A673 (cell line): ENCODE results near the gene PRDM12. TPM values are rescaled to one million over a fixed set of nuclear protein-coding genes. Genes with fewer than 3 reads are reported as not detected.
A peak's percentile ranks its signal among the peaks of the same experiment; 100 is the strongest.

Source experiments
- BruUV-seq: library from RNA; stranded (reverse); fragments of 400-500 nt; replicated peaks from 2 replicates; lab custom pipeline; 2021; lab: Mats Ljungman, UMichigan
- CTCF ChIA-PET: fragments of 300-600 bp; sonication (Branson Sonifier 250); formaldehyde crosslinking; loops from one replicate; lab custom pipeline; 2022; ENCODE audit warnings: antibody characterized with exemption; lab: Charles Lee
- POLR2A ChIA-PET: fragments of 300-600 bp; sonication (Branson Sonifier 250); formaldehyde crosslinking; loops from one replicate; lab custom pipeline; 2022; ENCODE audit warnings: antibody characterized with exemption; ENCODE audit not compliant: low non-redundant PET; lab: Charles Lee
- DNase-seq: peaks from one replicate; pipeline ENCODE4 v3.0.0-alpha.2; 2015; ENCODE audit warnings: low spot score
- H3K27ac ChIP-seq: fragments of 200-600 bp; sonication (generic); 2 replicates; pipeline ENCODE4 v1.5.1; 2016; ENCODE audit warnings: mixed run types, low read depth, mild to moderate bottlenecking, mixed read lengths, antibody characterized with exemption, low read length; ENCODE audit not compliant: poor library complexity, severe bottlenecking
- H3K27me3 ChIP-seq: fragments of 200-600 bp; sonication (generic); replicated peaks from 2 replicates; pipeline ENCODE4 v1.6.1; 2017; ENCODE audit warnings: mixed run types, low read depth, mild to moderate bottlenecking, mixed read lengths, antibody characterized with exemption, low read length; ENCODE audit not compliant: insufficient read depth, poor library complexity
- H3K36me3 ChIP-seq: fragments of 200-600 bp; sonication (generic); 2 replicates; pipeline ENCODE4 v1.6.1; 2016; ENCODE audit warnings: mixed run types, mild to moderate bottlenecking, mixed read lengths, antibody characterized with exemption, low read length; ENCODE audit not compliant: insufficient read depth, poor library complexity, severe bottlenecking
- H3K4me1 ChIP-seq: fragments of 200-600 bp; sonication (generic); 2 replicates; pipeline ENCODE4 v1.6.1; 2017; ENCODE audit warnings: mixed run types, mild to moderate bottlenecking, mixed read lengths, antibody characterized with exemption, low read length; ENCODE audit not compliant: insufficient read depth, poor library complexity, severe bottlenecking
- H3K4me3 ChIP-seq: fragments of 200-600 bp; sonication (generic); 2 replicates; pipeline ENCODE4 v1.5.1; 2016; ENCODE audit warnings: low read depth, mixed run types, mild to moderate bottlenecking, mixed read lengths, low read length; ENCODE audit not compliant: poor library complexity, severe bottlenecking
- H3K9me3 ChIP-seq: fragments of 200-600 bp; sonication (generic); 2 replicates; pipeline ENCODE4 v1.6.1; 2016; ENCODE audit warnings: mixed run types, low read depth, mild to moderate bottlenecking, mixed read lengths, antibody characterized with exemption, low read length; ENCODE audit not compliant: poor library complexity, severe bottlenecking
- EZH2 ChIP-seq: fragments of 200-600 bp; sonication (generic); IDR thresholded peaks from 2 replicates; pipeline ENCODE4 v1.6.1; 2017; ENCODE audit warnings: borderline replicate concordance, low read depth, mild to moderate bottlenecking, mixed read lengths, antibody characterized with exemption, low read length; ENCODE audit not compliant: poor library complexity, severe bottlenecking
- intact Hi-C: fragments of 100-400 bp; cut with micrococcal nuclease; formaldehyde crosslinking; loops from one replicate; pipeline ENCODE4 v1.10.0; 2022; ENCODE audit not compliant: unreplicated experiment
- total RNA-seq: library from RNA; stranded (reverse); gene quantifications from 2 replicates; pipeline ENCODE4 v1.2.3, GENCODE V29; 2021
- TF ChIP-seq, protein P1 (sequence below): fragments of 300-800, 200-600 bp; sonication (generic); conservative IDR thresholded peaks from 2 replicates; pipeline ENCODE4 v1.5.1; 2017; ENCODE audit warnings: low read depth, mild to moderate bottlenecking, antibody characterized with exemption, low read length, moderate library complexity, mixed read lengths

PRDM12 gene
- total RNA-seq, 1 experiment from 2014 or later, result not detected

DNA sequence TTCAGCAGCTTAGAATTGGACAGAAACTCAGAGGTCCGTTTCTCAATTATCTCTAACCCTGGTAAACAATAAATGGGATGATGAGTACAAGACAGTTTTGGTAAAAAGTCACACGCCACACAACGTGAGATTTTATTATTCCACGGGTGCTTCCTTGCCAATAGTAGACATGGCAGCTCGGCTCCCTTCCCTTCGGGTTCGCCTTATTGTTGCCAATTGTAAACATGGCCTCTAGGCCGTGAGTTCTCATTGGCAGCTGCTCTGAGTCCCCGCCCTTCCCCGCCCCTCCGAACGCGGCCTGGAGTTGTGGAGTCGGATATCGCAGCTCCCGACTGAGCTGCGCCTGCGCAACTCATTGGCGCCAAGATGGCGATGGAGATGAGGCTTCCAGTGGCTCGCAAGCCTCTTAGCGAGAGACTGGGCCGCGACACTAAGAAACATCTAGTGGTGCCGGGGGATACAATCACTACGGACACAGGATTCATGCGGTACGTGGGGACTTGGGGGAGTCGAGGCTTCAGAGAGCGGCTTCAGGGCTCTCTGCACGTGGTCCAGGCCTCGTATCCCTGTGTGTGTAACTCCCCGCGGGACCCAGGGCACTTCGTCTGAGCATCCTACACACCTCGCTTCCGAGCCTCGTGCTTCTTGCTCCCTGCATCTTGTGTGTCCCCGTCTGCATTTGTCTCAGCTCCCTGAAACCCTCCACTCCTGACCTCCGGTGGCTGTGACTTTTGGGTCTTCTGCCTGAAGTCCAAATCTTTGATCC is 29.2 kb downstream of the PRDM12 start, which contains the start of gene EXOSC2:
Gene EXOSC2 (plus strand): TSS at position 355 of the 766 bp plus-strand sequence. CDS start 12 bp downstream, at position 367.
- Histone ChIP-seq H3K27me3 (no peaks in the 10 kb centered on the region), H3K27ac (peak within 1 kb of the TSS; percentile 83), H3K9me3 (no peaks in the 10 kb centered on the region), H3K4me3 (peak within 1 kb of the TSS; percentile 88), H3K4me1 (peaks cover 14% of the 10 kb centered on the region), H3K36me3 (peaks cover 38% of the 10 kb centered on the region)
- intact Hi-C loops, result no loop called here
- no TSS peak for BruUV-seq
- TF ChIP-seq, protein P1, sequence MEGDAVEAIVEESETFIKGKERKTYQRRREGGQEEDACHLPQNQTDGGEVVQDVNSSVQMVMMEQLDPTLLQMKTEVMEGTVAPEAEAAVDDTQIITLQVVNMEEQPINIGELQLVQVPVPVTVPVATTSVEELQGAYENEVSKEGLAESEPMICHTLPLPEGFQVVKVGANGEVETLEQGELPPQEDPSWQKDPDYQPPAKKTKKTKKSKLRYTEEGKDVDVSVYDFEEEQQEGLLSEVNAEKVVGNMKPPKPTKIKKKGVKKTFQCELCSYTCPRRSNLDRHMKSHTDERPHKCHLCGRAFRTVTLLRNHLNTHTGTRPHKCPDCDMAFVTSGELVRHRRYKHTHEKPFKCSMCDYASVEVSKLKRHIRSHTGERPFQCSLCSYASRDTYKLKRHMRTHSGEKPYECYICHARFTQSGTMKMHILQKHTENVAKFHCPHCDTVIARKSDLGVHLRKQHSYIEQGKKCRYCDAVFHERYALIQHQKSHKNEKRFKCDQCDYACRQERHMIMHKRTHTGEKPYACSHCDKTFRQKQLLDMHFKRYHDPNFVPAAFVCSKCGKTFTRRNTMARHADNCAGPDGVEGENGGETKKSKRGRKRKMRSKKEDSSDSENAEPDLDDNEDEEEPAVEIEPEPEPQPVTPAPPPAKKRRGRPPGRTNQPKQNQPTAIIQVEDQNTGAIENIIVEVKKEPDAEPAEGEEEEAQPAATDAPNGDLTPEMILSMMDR, result no peak
- no peak for TF ChIP-seq EZH2
- CTCF ChIA-PET, result interaction anchor here (0.8 to 2.0 kb wide), 3 partner anchors 10 to 13 kb away, joined by 5 to 10 read pairs (median 7); no protein-coding TSS in a partner anchor
- POLR2A ChIA-PET, result interaction anchor here (0.6 kb wide), 2 partner anchors 15 to 244 kb away, joined by 3 to 4 read pairs; no protein-coding TSS in a partner anchor
- DNase-seq, result peak; percentile 99

DNA sequence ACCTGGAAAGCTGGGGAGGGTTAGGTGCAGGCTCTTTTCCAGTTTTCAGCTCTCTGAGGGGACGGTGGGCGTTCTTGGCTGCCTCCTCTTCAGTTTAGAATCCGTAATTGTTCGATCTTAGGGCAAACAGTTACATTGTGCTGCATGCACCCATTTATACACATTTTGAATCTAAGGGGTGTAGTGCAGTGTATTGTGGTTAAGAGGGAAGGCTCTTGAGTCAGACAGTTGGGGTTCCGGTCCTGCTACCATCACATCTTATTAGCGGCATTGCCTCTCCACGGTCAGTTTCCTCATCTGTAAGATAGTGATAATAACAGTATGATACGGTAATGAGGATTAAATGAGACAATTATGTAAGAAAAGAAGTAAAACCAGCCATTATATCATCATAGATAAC is 29.8 kb downstream of the PRDM12 start:
- DNase-seq, result no peak
- H3K27ac ChIP-seq, result peak overlapping the region; percentile 83
- peaks cover 44% of the 10 kb centered on the region for H3K36me3 ChIP-seq
- intact Hi-C loops, result no loop called here
- TF ChIP-seq, protein P1, result no peak
- no peak for TF ChIP-seq EZH2
- POLR2A ChIA-PET, result no interaction called here
- CTCF ChIA-PET, result interaction anchor here (0.8 to 2.0 kb wide), 2 partner anchors 12 to 13 kb away, joined by 5 to 7 read pairs; no protein-coding TSS in a partner anchor
- H3K27me3 ChIP-seq, result no peaks in the 10 kb centered on the region
- H3K4me1 ChIP-seq, result peaks cover 14% of the 10 kb centered on the region
- H3K4me3 ChIP-seq, result peak overlapping the region; percentile 88
- H3K9me3 ChIP-seq, result no peaks in the 10 kb centered on the region
- BruUV-seq, result TSS peak; percentile 59

DNA sequence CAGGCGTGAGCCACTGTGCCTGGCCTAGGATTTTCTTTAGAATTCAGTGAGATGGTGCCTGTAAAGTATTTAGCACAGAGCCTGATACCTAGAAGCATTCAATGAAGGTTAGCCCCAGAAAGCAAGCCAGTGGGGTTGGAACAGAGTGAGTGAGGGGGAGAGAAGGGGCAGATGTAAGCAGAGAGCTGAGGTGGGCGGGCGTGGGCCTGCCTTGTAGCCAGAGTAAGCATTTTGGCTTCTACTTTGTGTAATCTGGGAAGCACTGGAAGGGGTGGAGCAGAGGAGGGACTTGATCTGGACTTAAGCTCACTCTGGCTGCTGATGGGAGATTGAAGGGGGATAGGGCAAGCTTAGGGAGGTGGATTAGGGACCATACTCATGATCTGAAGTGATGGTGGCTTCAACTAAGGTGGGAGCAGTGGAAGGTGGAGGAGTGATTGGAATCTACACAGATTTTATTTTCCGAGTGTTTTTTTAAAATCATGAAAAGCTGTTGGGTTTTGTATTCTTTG is 31.8 kb downstream of the PRDM12 start:
- peaks cover 9% of the 10 kb centered on the region for H3K4me1 ChIP-seq
- ChIA-PET POLR2A (no interaction called here), CTCF (no interaction called here)
- BruUV-seq, result no TSS peak
- peak overlapping the region; percentile 10 for H3K27ac ChIP-seq
- intact Hi-C loops, result no loop called here
- H3K27me3 ChIP-seq, result no peaks in the 10 kb centered on the region
- H3K36me3 ChIP-seq, result peaks cover 58% of the 10 kb centered on the region
- no peaks in the 10 kb centered on the region for H3K9me3 ChIP-seq
- no peak for DNase-seq
- no peak for TF ChIP-seq EZH2
- TF ChIP-seq, protein P1, result no peak
- H3K4me3 ChIP-seq, result no peak overlapping the region
